AG04449 (cell line): ENCODE data around the gene EXD3.
A peak's percentile ranks its signal among the peaks of the same experiment; 100 is the strongest.

Source experiments
- CTCF ChIA-PET: fragments of 350-600 bp; formaldehyde crosslinking; extraction: SDS; loops from one replicate; lab custom pipeline; 2021; ENCODE audit warnings: antibody characterized with exemption; lab: Yijun Ruan, JAX
- POLR2A ChIA-PET: fragments of 400-600, 350-600 bp; formaldehyde crosslinking; extraction: SDS; loops from one replicate; lab custom pipeline; 2020; ENCODE audit warnings: antibody characterized with exemption, inconsistent platforms; lab: Yijun Ruan, JAX
- DNase-seq: peaks from one replicate; pipeline ENCODE4 v3.0.0-alpha.2; 2010; ENCODE audit warnings: low read depth, low spot score
- H3K4me3 ChIP-seq: 2 replicates; pipeline ENCODE4 v1.5.1; 2011; ENCODE audit warnings: low read depth, mild to moderate bottlenecking, control low read depth, low read length
- TF ChIP-seq, protein P1 (sequence below): IDR thresholded peaks from one replicate; pipeline ENCODE4 v1.5.1; 2011; ENCODE audit warnings: mild to moderate bottlenecking, moderate library complexity, low read length, control low read depth, inconsistent platforms; ENCODE audit not compliant: insufficient read depth; ENCODE audit errors: missing control alignments

EXD3 gene

DNA sequence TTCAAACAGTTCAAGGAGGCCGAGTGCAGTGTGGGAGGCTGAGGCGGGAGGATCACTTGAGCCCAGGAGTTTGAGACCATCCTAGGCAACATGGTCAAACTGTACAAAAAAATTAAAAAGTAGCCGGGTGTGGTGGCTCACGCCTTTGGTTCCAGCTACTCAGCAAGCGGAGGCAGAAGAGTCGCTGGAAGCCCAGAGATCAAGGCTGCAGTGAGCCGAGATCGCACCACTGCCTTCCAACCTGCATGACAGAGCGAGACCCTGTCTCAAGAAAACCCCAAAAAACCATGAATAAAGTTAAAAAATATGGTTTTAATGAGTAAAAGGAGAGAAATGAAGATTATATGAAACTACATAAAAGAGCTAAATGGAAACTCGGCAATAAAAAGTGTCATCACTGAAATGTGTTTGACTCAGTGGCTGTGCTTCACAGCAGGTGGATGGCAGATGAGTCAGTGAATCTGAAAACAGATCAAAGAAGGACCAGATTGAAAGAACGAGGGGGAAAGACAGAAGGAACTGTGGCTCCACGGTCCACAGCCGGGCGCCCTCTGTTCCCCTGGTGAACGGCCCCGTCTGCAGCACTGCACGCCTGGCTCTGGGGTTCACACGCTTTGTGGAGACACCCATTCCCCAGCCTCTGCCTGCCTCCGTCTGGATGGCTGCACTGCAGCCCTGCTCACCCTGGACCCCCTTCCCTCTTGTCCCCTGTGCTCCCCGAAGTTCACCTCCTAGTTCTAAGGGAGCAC is 25.1 kb downstream of the EXD3 start:
- TF ChIP-seq, protein P1, sequence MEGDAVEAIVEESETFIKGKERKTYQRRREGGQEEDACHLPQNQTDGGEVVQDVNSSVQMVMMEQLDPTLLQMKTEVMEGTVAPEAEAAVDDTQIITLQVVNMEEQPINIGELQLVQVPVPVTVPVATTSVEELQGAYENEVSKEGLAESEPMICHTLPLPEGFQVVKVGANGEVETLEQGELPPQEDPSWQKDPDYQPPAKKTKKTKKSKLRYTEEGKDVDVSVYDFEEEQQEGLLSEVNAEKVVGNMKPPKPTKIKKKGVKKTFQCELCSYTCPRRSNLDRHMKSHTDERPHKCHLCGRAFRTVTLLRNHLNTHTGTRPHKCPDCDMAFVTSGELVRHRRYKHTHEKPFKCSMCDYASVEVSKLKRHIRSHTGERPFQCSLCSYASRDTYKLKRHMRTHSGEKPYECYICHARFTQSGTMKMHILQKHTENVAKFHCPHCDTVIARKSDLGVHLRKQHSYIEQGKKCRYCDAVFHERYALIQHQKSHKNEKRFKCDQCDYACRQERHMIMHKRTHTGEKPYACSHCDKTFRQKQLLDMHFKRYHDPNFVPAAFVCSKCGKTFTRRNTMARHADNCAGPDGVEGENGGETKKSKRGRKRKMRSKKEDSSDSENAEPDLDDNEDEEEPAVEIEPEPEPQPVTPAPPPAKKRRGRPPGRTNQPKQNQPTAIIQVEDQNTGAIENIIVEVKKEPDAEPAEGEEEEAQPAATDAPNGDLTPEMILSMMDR = no peak
- H3K4me3 ChIP-seq = no peak overlapping the region
- no peak for DNase-seq
- POLR2A ChIA-PET = no interaction called here
- CTCF ChIA-PET = interaction anchor here (1.5 kb wide), 1 partner anchor 25 kb away, joined by 3 read pairs; the partner anchor contains the start of gene EXD3

DNA sequence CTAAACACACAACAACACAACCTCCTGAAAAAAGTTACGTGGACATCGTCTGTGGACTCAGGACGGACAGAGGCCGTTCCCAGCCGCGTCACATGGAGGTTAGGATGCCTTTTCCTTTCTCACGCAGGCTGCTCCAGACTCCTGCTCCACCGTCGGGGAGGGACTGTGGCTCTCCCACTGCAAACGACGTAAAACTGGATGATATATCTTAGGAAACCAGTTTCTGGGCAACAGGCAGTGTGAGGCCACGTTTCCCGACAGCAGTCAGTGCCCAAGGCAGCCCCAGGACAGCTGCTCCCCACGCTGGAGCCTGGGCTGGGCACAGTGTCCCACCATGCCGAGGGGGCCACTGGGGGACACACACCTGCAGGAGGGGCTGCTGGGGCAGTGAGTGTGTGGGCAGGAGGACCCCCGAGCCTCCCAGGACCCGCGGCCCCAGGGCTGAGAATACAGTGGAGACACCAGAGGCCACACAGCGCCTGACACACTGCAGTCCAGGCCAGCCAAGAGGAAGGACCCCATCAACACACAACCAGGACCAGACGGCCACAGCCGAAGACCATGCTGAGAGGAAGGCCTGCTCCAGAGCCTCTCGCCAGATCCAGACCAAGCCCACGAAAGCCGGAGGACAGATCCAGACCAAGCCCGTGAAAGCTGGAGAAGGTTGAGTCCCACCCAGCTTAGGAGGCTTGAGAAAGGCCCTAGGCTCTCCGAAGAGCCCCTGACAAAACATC is 26.2 kb downstream of the EXD3 start:
- TF ChIP-seq, protein P1 = no peak
- ChIA-PET POLR2A (interaction anchor here (1.0 kb wide), 1 partner anchor 26 kb away, joined by 3 read pairs; the partner anchor contains the start of genes EXD3 and NOXA1), CTCF (interaction anchor here (1.2 to 1.5 kb wide), 3 partner anchors 14 to 47 kb away, joined by 3 to 4 read pairs (median 3); partner anchors contain the start of gene EXD3)
- DNase-seq = no peak
- no peak overlapping the region for H3K4me3 ChIP-seq

DNA sequence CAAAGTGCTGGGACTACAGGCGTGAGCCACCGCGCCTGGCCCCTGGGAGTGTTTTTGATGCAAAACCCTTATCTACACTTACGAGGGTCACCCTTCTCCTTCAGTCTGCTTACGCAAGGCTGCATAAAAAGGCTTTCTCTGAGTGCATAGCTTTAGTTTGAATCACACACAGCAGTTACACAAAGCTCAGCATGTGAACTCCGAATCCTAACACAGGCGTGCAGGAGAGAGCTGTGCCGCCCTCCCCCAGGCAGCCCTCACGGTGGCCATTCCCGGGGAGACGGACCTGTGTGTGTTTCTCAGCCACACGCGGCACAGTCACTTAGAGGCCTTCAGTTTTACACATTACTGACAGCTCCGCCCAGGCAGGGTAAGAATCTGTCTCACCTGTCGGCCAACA is 26.7 kb downstream of the EXD3 start:
- CTCF ChIA-PET = interaction anchor here (1.0 to 1.4 kb wide), 3 partner anchors 8 to 47 kb away, joined by 3 to 4 read pairs (median 3); no protein-coding TSS in a partner anchor
- DNase-seq = peak; percentile 47

DNA sequence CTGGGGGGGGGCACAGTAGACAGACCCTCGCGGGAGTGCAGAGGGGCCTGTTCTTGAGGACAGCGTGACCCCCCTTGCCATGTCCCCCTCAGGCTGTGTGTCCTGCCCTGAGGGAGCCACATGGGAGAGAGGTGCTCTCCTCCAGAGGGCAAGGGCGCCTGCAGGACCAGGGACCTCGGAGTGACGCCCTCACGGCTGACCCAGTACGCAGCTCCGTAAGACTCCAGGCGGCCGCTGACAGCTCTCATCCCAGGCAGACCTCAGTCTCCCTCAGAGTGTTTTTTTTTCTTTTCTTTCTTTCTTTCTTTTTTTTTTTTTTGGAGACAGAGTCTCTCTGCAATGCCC is 27.3 kb downstream of the EXD3 start:
- no peak for DNase-seq
- TF ChIP-seq, protein P1 = no peak
- H3K4me3 ChIP-seq = no peak overlapping the region
- ChIA-PET CTCF (interaction anchor here (1.0 to 1.4 kb wide), 4 partner anchors 9 to 99 kb away, joined by 3 to 4 read pairs (median 3); no protein-coding TSS in a partner anchor), POLR2A (interaction anchor here (1.0 kb wide), 1 partner anchor 28 kb away, joined by 3 read pairs; the partner anchor contains the start of genes EXD3 and NOXA1)

More for the DNA sequence above, 26.7 kb downstream of the EXD3 start:
- POLR2A ChIA-PET = interaction anchor here (1.0 kb wide), 1 partner anchor 27 kb away, joined by 3 read pairs; the partner anchor contains the start of genes EXD3 and NOXA1
- H3K4me3 ChIP-seq = no peak overlapping the region
- TF ChIP-seq, protein P1 = no peak

DNA sequence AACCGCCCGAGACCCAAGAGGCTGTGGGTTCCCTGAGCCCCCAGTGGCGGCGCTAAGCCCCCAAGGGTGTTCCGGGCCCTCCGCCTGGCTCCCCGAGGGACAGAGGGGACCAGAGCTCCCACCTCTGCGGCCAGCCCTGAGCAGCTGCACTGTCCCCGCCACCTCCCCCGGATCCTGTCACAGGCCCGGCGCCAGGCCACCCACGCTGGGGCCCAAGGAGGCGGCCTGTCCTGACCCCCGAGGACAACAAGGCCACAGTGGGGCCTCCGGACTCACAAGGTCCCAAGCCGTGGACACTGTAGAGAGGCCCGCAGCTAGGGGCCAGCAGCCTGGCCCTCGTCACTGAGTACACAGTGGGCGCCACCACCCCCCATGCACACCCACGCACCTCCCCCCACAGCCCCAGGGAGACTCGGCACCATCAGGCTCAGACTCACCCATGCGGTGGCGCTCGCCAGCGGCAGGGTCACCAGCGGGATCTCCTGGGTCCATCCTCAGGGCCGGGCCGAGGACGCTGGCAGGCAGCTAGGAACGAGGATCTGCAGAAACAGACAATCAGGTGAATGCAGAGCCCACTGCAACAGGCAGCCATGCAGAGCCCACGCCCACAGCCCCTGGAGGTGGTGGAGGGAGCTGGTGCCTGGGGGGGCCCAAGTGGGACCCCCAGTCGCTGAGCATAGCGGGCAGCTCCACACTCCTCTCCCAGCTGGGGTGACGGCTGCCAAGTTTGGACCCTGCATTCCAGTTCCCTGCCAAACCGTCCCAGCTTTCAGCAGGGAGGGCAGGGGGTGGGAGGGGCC is 27.9 kb downstream of the EXD3 start:
- POLR2A ChIA-PET = no interaction called here
- H3K4me3 ChIP-seq = no peak overlapping the region
- TF ChIP-seq, protein P1 = no peak
- CTCF ChIA-PET = interaction anchor here (1.0 kb wide), 2 partner anchors 9 to 99 kb away, joined by 3 read pairs; no protein-coding TSS in a partner anchor
- no peak for DNase-seq
